Midbrain (tissue), 1 donor: ENCODE measurements around the gene SIRT1.
"Not testable (repeated sequence)": the region's sequence is repeated elsewhere in the genome, so short reads cannot be mapped to it uniquely, and the experiment has no call there.

ENCODE experiments used
- DNase-seq: peaks from one replicate; lab custom pipeline; 2025; lab: John Stamatoyannopoulos, UW

The SIRT1 gene

GRCh38 chr10:67884313-67884841, at the start of gene SIRT1:
Gene SIRT1 (plus strand): TSS chr10:67884656. CDS start chr10:67884722, 66 bp downstream.
- peak; percentile 97 for DNase-seq

GRCh38 chr10:67835541-67836394, 48.7 kb upstream of the SIRT1 start:
- DNase-seq, result not testable (repeated sequence)

DNA sequence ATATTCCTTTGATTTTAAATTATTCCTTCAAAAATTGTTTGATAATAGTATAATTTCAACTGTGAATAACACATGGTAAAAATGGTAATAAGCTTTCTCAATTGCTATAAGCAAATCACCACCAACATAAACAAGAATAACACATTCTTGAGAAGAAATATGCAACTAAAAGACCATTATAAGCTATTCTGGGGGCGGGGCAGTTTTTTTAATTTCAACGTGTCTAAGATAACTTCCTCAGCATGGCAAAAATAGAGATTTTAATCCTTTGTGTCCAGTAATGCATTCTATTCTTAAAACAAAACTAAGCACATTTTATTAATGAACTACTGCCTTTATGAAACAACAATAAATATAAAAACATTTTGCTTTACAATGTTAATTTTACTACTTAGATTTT, 48.0 kb upstream of the SIRT1 start:
- no peak for DNase-seq

DNA sequence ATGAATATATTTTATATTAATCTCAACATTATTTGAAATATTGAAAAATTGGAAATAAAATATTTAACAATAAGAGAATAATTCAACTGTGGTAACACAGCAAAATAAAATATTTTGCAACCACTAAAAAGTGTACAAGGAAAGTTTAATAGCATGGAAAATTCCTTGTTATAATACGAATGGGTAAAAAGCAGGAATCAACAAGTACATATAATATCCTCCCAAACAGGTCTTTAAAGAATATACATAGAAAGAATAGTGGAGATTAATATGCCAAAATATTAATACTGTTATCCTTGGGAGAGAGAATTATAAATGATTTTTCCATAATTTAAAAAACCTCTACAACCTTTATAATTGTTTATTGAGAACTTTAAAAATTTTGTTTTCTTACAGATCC, 47.5 kb upstream of the SIRT1 start:
- no peak for DNase-seq

- DNase-seq, result peak; percentile 82
Measured at GRCh38 chr10:67837541-67838314, 46.7 kb upstream of the SIRT1 start, which contains the start of gene DNAJC12. Gene DNAJC12 (minus strand): TSS chr10:67838188. CDS start chr10:67838011, 177 bp downstream.

DNA sequence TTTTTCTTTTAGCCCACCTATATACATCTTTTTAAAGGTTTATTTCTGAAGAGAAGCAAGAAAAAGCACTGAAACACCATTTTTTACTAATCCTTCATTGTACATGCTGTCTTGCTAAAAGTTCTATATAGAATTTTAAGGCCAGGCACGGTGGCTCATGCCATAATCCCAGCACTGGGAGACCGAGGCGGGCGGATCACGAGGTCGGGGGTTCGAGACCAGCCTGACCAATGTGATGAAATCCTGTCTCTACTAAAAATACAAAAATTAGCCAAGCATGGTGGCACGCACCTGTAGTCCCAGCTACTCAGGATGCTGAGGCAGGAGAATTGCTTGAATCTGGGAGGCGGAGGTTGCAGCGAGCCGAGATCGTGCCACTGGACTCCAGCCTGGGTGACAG, 44.9 kb upstream of the SIRT1 start:
- DNase-seq, result not testable (repeated sequence)

- DNase-seq, result no peak
Measured at GRCh38 chr10:67839951-67840350, 44.5 kb upstream of the SIRT1 start.

GRCh38 chr10:67841737-67842136, 42.7 kb upstream of the SIRT1 start:
- no peak for DNase-seq

- DNase-seq, result no peak
Measured at GRCh38 chr10:67843284-67843683, 41.2 kb upstream of the SIRT1 start.

DNA sequence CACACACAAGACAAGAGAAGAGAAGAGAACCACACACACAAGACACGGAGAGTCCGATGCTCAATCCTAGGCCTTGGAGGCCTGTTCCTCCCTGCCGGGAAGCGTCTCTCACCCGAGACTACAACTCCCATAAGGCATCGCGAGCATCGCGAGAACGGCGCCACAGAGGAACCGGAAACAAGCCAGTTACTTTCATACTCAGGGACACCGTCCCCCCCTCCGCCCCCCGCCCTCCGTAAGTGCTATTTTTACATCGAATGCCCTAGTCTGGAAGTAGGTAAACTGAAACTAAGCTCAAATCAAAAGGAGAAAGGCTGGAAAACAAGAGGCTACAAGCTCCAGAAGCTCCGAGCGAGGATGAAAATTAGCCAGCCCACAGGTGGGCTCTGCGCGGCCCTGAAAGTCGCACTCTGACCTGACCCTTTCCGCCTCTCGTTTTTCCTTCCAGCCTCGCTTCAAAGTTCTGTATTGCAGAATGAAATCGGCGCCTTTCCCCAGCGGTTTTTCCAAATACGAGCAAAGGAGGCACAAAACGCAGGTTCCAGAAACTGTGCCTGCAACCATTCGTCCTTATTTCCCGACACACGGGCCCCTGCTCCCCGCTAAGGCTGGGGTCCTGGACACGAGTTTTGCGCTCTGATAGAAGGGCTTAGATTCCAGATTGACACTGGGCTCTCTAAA, 35.0 kb upstream of the SIRT1 start:
- DNase-seq, result peak; percentile 95

- no peak for DNase-seq
Measured at GRCh38 chr10:67851186-67851585, 33.3 kb upstream of the SIRT1 start.

- DNase-seq, result no peak
Measured at GRCh38 chr10:67852761-67853160, 31.7 kb upstream of the SIRT1 start.

DNA sequence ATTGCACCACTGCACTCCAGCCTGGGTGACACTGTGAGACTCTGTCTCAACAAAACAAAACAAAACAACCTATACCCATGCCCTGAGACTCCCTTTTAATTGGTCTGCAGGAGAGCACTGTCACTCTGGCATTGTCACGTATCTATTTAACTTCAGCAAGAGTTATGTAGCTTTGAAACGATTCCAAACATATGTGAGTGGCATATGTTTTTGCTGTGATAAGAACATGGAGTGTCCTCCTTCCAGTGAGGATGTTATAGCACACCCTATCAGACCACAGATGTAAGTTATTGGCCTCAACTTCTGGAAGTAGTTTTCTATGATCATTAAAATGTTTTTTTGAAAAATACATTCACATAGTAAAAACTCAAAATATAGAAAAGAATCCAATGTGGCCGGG, 30.9 kb upstream of the SIRT1 start:
- DNase-seq, result no peak

- DNase-seq, result no peak
Measured at GRCh38 chr10:67858971-67859370, 25.5 kb upstream of the SIRT1 start.

- no peak for DNase-seq
Measured at GRCh38 chr10:67861750-67862432, 22.6 kb upstream of the SIRT1 start.

GRCh38 chr10:67863094-67863493, 21.4 kb upstream of the SIRT1 start:
- no peak for DNase-seq

- peak; percentile 21 for DNase-seq
Measured at GRCh38 chr10:67864607-67865371, 19.7 kb upstream of the SIRT1 start.

- DNase-seq, result no peak
Measured at GRCh38 chr10:67868132-67868531, 16.3 kb upstream of the SIRT1 start.

DNA sequence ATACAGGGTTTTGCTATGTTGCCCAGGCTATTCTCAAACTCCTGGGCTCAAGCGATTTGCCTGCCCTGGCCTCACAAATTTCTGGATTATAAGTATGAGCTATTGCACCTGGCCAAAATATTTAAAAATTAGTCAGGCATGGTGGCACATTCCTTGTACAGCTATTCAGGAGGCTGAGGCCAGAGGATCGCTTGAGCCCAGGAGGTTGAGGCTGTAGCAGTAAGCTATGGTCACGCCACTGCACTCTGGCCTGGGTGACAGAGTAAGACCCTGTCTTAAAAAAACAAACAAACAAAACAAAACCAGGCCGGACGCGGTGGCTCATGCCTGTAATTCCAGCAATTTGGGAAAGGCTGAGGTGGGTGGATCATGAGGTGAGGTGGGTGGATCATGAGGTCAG, 14.5 kb upstream of the SIRT1 start:
- no peak for DNase-seq

- no peak for DNase-seq
Measured at GRCh38 chr10:67875340-67876238, 8.9 kb upstream of the SIRT1 start.
